Measurements from ENCODE around the gene MTHFD1. TPM values are rescaled to one million over a fixed set of nuclear protein-coding genes. Genes with fewer than 3 reads are reported as not detected.

The MTHFD1 gene
- total and polyA plus RNA-seq, 2 donors (not counting 3 experiments of a cell fraction or from before 2014, with no cell fraction given): 26.3 to 114 TPM

GRCh38 chr14:64454671-64455070, 66.5 kb downstream of the MTHFD1 start:
- no TSS peak for BruUV-seq (replicated peaks)
- CTCF ChIA-PET: interaction anchor here (1.1 to 1.4 kb wide), 2 partner anchors 10 to 11 kb away, joined by 3 to 4 read pairs; no protein-coding TSS in a partner anchor
- no peaks in the 10 kb centered on the region for H3K9me3 ChIP-seq (replicated peaks; ENCODE audit: control insufficient read depth, insufficient read depth, low read length)

More at GRCh38 chr14:64454671-64455070, 66.5 kb downstream of the MTHFD1 start:
- no peaks in the 10 kb centered on the region for H3K4me1 ChIP-seq (ENCODE audit: control insufficient read depth, extremely low read depth, insufficient read depth, low read length)
- no peaks in the 10 kb centered on the region for H3K79me2 ChIP-seq (ENCODE audit: control insufficient read depth, insufficient read depth, low read length)
- no peak overlapping the region for H3K4me2 ChIP-seq (ENCODE audit: insufficient read depth, low read length)
- no peak overlapping the region for H3K4me3 ChIP-seq (replicated peaks in 1 of 3; ENCODE audit: insufficient read depth in 1 of 3, low read depth in 1 of 3, low read length in 3 of 3)
- no peaks in the 10 kb centered on the region for H3K9me1 ChIP-seq (replicated peaks; ENCODE audit: control insufficient read depth, extremely low read depth, insufficient read depth, low read length)
- FAIRE-seq (no peak), DNase-seq (ENCODE audit: low read depth, low spot score) (no peak)
- H3K36me3 ChIP-seq (ENCODE audit: control insufficient read depth in 2 of 2, extremely low read depth in 1 of 2, insufficient read depth in 2 of 2, low read length in 2 of 2): peaks cover 4 to 10% of the 10 kb centered on the region in 2 experiments
- POLR2A ChIA-PET: no interaction called here
- no peaks in the 10 kb centered on the region for H3K27me3 ChIP-seq (ENCODE audit: control insufficient read depth in 2 of 2, insufficient read depth in 2 of 2, low read length in 2 of 2)
- no peak overlapping the region for H3K27ac ChIP-seq (ENCODE audit: insufficient read depth, low read depth, low read length)
- no peak overlapping the region for H3K9ac ChIP-seq (replicated peaks; ENCODE audit: extremely low read depth, insufficient read depth, low read length)
- no peak overlapping the region for H2AFZ ChIP-seq (ENCODE audit: low read depth, low read length)
- dilution Hi-C loops (cut with MboI; ENCODE audit: extremely low pct_ligation_motif_present, low sequenced_read_pairs) (no loop called here), intact Hi-C loops (cut with micrococcal nuclease) (no loop called here)
- TF ChIP-seq FOS (IDR thresholded peaks at IDR 0.05; ENCODE audit: borderline replicate concordance, insufficient read depth, low read length): no peak
- TF ChIP-seq EZH2 (IDR thresholded peaks at IDR 0.05; ENCODE audit: borderline replicate concordance, low read depth, low read length, severe bottlenecking): no peak
- no peak for TF ChIP-seq POLR2A (IDR thresholded peaks at IDR 0.05; ENCODE audit: low read depth, low read length)
- TF ChIP-seq CTCF (IDR thresholded peaks at IDR 0.05; ENCODE audit: extremely low read depth in 1 of 2, insufficient read depth in 1 of 2, low read depth in 1 of 2, low read length in 2 of 2): no peak
- TF ChIP-seq JUN (IDR thresholded peaks at IDR 0.05; ENCODE audit: borderline replicate concordance, insufficient read depth, insufficient read length, low read depth): no peak
- TF ChIP-seq MAX (IDR thresholded peaks at IDR 0.05; ENCODE audit: insufficient read depth, insufficient read length): no peak
- no peak for TF ChIP-seq POLR2AphosphoS5 (IDR thresholded peaks at IDR 0.05; ENCODE audit: insufficient read depth, low read depth, low read length)
- no peaks in the 10 kb centered on the region for H4K20me1 ChIP-seq (replicated peaks; ENCODE audit: control insufficient read depth, extremely low read depth, insufficient read depth, low read length)

All from endothelial cell of umbilical vein (primary cell).